K562 (cell line): ENCODE data around the gene JPH3. TPM values are rescaled to one million over a fixed set of nuclear protein-coding genes. Genes with fewer than 3 reads are reported as not detected.

ENCODE experiments used
- ATAC-seq: fragments of 200-7000 bp; cut with Tn5 transposase; 3 replicates; pipeline ENCODE4 v1.9.1; 2020; ENCODE audit warnings: moderate library complexity
- BruUV-seq: library from RNA; stranded (reverse); fragments of 400-500 nt; replicated peaks from 2 replicates; lab custom pipeline; 2021; lab: Mats Ljungman, UMichigan
- CTCF ChIA-PET: fragments of 300-600 bp; formaldehyde crosslinking; extraction: SDS; loops from one replicate; lab custom pipeline; 2021; ENCODE audit warnings: low intra/inter-chr PET ratio; lab: Yijun Ruan, JAX
- POLR2A ChIA-PET: fragments of 300-600, 350-650 bp; sonication (Branson Sonifier 250); formaldehyde crosslinking; extraction: SDS; loops from one replicate; lab custom pipeline; 2021; ENCODE audit warnings: antibody characterized with exemption, inconsistent platforms; lab: Yijun Ruan, JAX
- DNase-seq, 4 experiments: peaks; one replicate each; pipeline versions ENCODE4 v3.0.0 to v3.0.0-alpha.2; 2011 to 2018; ENCODE audit warnings: low spot score in 3 of 4, mixed read lengths in 3 of 4; ENCODE audit errors: extremely low read depth in 1 of 4
- FAIRE-seq: peaks from 2 replicates; lab custom pipeline; 2011; peaks lifted over from hg19 to GRCh38; lab: Jason Lieb, UNC
- H2AFZ ChIP-seq: 2 replicates; pipeline ENCODE4 v1.6.0; 2011; ENCODE audit warnings: low read depth, low read length, control low read depth, inconsistent platforms
- H3K27ac ChIP-seq: fragments of 200-600 bp; 3 replicates; pipeline ENCODE4 v1.8.0; 2011; ENCODE audit warnings: low read depth, mild to moderate bottlenecking, control low read depth, inconsistent platforms, low read length, moderate library complexity, mixed read lengths; ENCODE audit errors: extremely low read depth
- H3K27me3 ChIP-seq, 2 experiments: fragments of 300-600 bp in 1 of 2; 2 replicates in 1 of 2; 3 replicates in 1 of 2; pipeline versions ENCODE4 v1.6.0 to v1.8.0; 2011; ENCODE audit warnings: inconsistent platforms in 2 of 2, low read length in 2 of 2, mild to moderate bottlenecking in 1 of 2, mixed read lengths in 1 of 2, moderate library complexity in 1 of 2; ENCODE audit not compliant: control insufficient read depth in 2 of 2, insufficient read depth in 2 of 2
- H3K36me3 ChIP-seq: fragments of 300-600 bp; 3 replicates; pipeline ENCODE4 v1.8.0; 2011; ENCODE audit warnings: mild to moderate bottlenecking, low read length, inconsistent platforms; ENCODE audit not compliant: control insufficient read depth, insufficient read depth
- H3K4me1 ChIP-seq, 2 experiments: fragments of 200-600 bp in 1 of 2; replicated peaks in 1 of 2; 2 replicates in 1 of 2; 3 replicates in 1 of 2; pipeline versions ENCODE4 v1.5.1 to v1.8.0; 2011; ENCODE audit warnings: inconsistent platforms in 2 of 2, low read length in 2 of 2, mild to moderate bottlenecking in 1 of 2, mixed read lengths in 1 of 2, moderate library complexity in 1 of 2; ENCODE audit not compliant: control insufficient read depth in 2 of 2, insufficient read depth in 2 of 2
- H3K4me2 ChIP-seq: 2 replicates; pipeline ENCODE4 v1.6.1; 2011; ENCODE audit warnings: low read length, control low read depth, inconsistent platforms, mixed read lengths; ENCODE audit not compliant: insufficient read depth
- H3K4me3 ChIP-seq: fragments of 200-600 bp; sonication (generic), shearing (Covaris generic); 2 replicates; pipeline ENCODE4 v1.5.1; 2016; ENCODE audit warnings: control low read depth, inconsistent platforms
- H3K79me2 ChIP-seq: fragments of 200-600 bp; 3 replicates; pipeline ENCODE4 v1.8.0; 2011; ENCODE audit warnings: low read length, inconsistent platforms; ENCODE audit not compliant: control insufficient read depth, insufficient read depth
- H3K9ac ChIP-seq, 2 experiments: 2 replicates each; pipeline versions ENCODE4 v1.6.0 to v1.6.1; 2011; ENCODE audit warnings: low read depth in 2 of 2, low read length in 2 of 2, control low read depth in 1 of 2, inconsistent platforms in 1 of 2, mild to moderate bottlenecking in 1 of 2, mixed read lengths in 1 of 2; ENCODE audit not compliant: insufficient read depth in 1 of 2
- H3K9me1 ChIP-seq: one replicate; pipeline ENCODE4 v1.6.0; 2011; ENCODE audit warnings: inconsistent platforms, mild to moderate bottlenecking, low read length, moderate library complexity; ENCODE audit not compliant: control insufficient read depth, insufficient read depth
- H3K9me3 ChIP-seq: replicated peaks from 2 replicates; pipeline ENCODE4 v1.5.1; 2011; ENCODE audit warnings: low read depth, low read length, inconsistent platforms; ENCODE audit not compliant: control insufficient read depth, insufficient read depth
- H4K20me1 ChIP-seq: replicated peaks from 2 replicates; pipeline ENCODE4 v1.6.1; 2011; ENCODE audit warnings: low read length, inconsistent platforms, mixed read lengths; ENCODE audit not compliant: control insufficient read depth, insufficient read depth
- CBFA2T3 ChIP-seq: fragments of 450-650 bp; IDR thresholded peaks from 2 replicates; pipeline ENCODE4 v1.6.1; 2017
- DPF2 ChIP-seq: fragments of 450-650 bp; IDR thresholded peaks from 2 replicates; pipeline ENCODE4 v1.6.1; 2016
- PML ChIP-seq: IDR thresholded peaks from 2 replicates; pipeline ENCODE4 v1.6.1; 2012; ENCODE audit warnings: low read length, inconsistent platforms
- SREBF1 ChIP-seq: fragments of 150-350 bp; IDR thresholded peaks from 2 replicates; pipeline ENCODE4 v1.6.1; 2014; ENCODE audit warnings: antibody characterized with exemption, low read depth, low read length, borderline replicate concordance
- TCF3 ChIP-seq: sonication (generic); formaldehyde crosslinking; IDR thresholded peaks from 2 replicates; pipeline ENCODE4 v1.4.0; 2020; ENCODE audit warnings: mild to moderate bottlenecking, missing genetic modification reagents
- ZNF316 ChIP-seq: fragments of 450-650 bp; IDR thresholded peaks from 2 replicates; pipeline ENCODE4 v1.6.1; 2016
- ZNF75A ChIP-seq: fragments of 450-650 bp; formaldehyde crosslinking; IDR thresholded peaks from 2 replicates; pipeline ENCODE4 v1.4.0; 2020; ENCODE audit warnings: mild to moderate bottlenecking
- WGBS: fragments of 100-300 bp; shearing (Covaris generic); methylation state at CpG from one replicate; pipeline ENCODE4 v1.1.6; 2016; ENCODE audit warnings: low coverage, mixed read lengths; ENCODE audit not compliant: insufficient coverage; ENCODE audit errors: missing lambda C conversion rate; 5-methylcytosine and 5-hydroxymethylcytosine counted together
- in situ Hi-C: fragments of 300-500 bp; cut with MboI; formaldehyde crosslinking; loops from 4 replicates; pipeline ENCODE4 v1.15.0; 2018; ENCODE audit warnings: inconsistent platforms, mixed read lengths
- intact Hi-C: fragments of 100-400 bp; cut with micrococcal nuclease; formaldehyde crosslinking; loops from 2 replicates; pipeline ENCODE4 v1.14.2; 2022
- polyA plus RNA-seq, 8 experiments: library from polyadenylated mRNA; depleted of rRNA in 4 of 8; stranded (reverse) in 5 of 8; unstranded in 3 of 8; fragments of >200 nt; fragmentation: Nextera tagmentation in 2 of 8; fragmentation: Illumina TruSeq in 1 of 8; extraction: Ambion mirVana in 2 of 8; extraction: Trizol in 1 of 8; gene quantifications; 2 replicates each; pipeline versions ENCODE4 v1.2.1 to v1.2.3, GENCODE V29; 2011 to 2014; ENCODE audit warnings: inconsistent platforms in 1 of 8, missing spikeins in 1 of 8
- total RNA-seq, 7 experiments: library from RNA; depleted of rRNA in 6 of 7; stranded (reverse); fragments of >200 nt in 6 of 7; fragmentation: Illumina TruSeq in 2 of 7; extraction: Trizol in 2 of 7; gene quantifications; 2 replicates each; pipeline versions ENCODE4 v1.2.1 to v1.2.3, GENCODE V29; 2011 to 2021; ENCODE audit warnings: low replicate concordance in 1 of 7

The JPH3 gene
- total and polyA plus RNA-seq, 9 of the 15 experiments (the other 6 are each of a cell fraction or from before 2014, with no cell fraction given), result 0.01 TPM; not detected in 8

GRCh38 chr16:87587636-87588035 is 14.7 kb upstream of the JPH3 start:
- H3K9me3 ChIP-seq, result no peaks in the 10 kb centered on the region
- 5% methylated on average over 9 of the region's 9 CpGs for WGBS
- peaks cover 3% of the 10 kb centered on the region for H3K9me1 ChIP-seq
- no peak for FAIRE-seq
- ATAC-seq, result peak; percentile 61
- BruUV-seq, result no TSS peak
- H3K4me3 ChIP-seq, result no peak overlapping the region
- no peaks in the 10 kb centered on the region for H3K36me3 ChIP-seq
- H3K79me2 ChIP-seq, result no peaks in the 10 kb centered on the region
- H4K20me1 ChIP-seq, result 0 out of 2 replicates have a peak, but pooled peaks cover 12% of the 10 kb centered on the region
- H3K4me1 ChIP-seq, result peaks cover 9 to 24% of the 10 kb centered on the region in 2 experiments; a peak in 4 of 5 replicates
- in situ Hi-C loops, result loop anchor here (5.0 kb wide), 1 partner anchor 50 kb away; no protein-coding TSS in a partner anchor
- peak in 3 of 4 experiments; percentile 43 to 54 (median 44) for DNase-seq
- peaks cover 55 to 89% of the 10 kb centered on the region in 2 experiments for H3K27me3 ChIP-seq
- H3K27ac ChIP-seq, result no peak overlapping the region
- H2AFZ ChIP-seq, result no peak overlapping the region
- H3K4me2 ChIP-seq, result no peak overlapping the region
- ChIA-PET CTCF (interaction anchor here (1.9 kb wide), 1 partner anchor 50 kb away, joined by 22 read pairs; no protein-coding TSS in a partner anchor), POLR2A (interaction anchor here (0.6 to 0.9 kb wide), 2 partner anchors 14 to 399 kb away, joined by 3 read pairs; no protein-coding TSS in a partner anchor)
- no peak overlapping the region for H3K9ac ChIP-seq
- no peak for TF ChIP-seq DPF2
- TF ChIP-seq TCF3 (CRISPR knock-in tag), result peak; percentile 40; the same call in 1 of the 2 replicates
- TF ChIP-seq ZNF316, result no peak
- TF ChIP-seq CBFA2T3, result 0 out of 2 replicates have a peak, but pooled peaks have one; percentile 38
- TF ChIP-seq SREBF1, result no peak
- TF ChIP-seq PML, result no peak
- no peak for TF ChIP-seq ZNF75A (CRISPR knock-in tag)
- intact Hi-C loops, result loop anchor here (2.0 kb wide), 2 partner anchors 47 to 181 kb away; no protein-coding TSS in a partner anchor
